HG03432 (cell line): ENCODE results near the gene CSTA.

Experiments
- ATAC-seq: cut with Tn5 transposase; IDR thresholded peaks from one replicate; pipeline ENCODE4 v1.9.1; 2021; ENCODE audit warnings: mild to moderate bottlenecking, moderate library complexity; ENCODE audit not compliant: unreplicated experiment

Gene CSTA

DNA sequence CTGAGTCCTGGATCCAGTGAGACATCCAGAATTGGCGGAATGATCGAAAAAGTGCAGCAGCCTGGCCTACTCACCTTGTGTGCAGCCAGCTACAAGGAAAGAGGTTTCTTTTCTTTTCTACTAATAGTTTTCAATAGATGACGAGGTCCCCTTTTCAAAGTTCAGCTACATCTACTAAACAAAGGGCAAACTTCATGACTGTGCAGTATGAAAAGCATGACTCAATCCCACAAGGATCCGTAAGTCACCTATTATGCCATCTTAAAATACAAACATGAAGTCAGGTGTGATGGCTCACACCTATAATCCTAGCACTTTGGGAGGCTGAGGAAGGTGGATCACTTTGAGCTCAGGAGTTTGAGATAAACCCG lies 41.3 kb downstream of the CSTA start:
- ATAC-seq: no peak

- no peak for ATAC-seq
Measured at GRCh38 chr3:122374034-122374433, 49.0 kb downstream of the CSTA start.

DNA sequence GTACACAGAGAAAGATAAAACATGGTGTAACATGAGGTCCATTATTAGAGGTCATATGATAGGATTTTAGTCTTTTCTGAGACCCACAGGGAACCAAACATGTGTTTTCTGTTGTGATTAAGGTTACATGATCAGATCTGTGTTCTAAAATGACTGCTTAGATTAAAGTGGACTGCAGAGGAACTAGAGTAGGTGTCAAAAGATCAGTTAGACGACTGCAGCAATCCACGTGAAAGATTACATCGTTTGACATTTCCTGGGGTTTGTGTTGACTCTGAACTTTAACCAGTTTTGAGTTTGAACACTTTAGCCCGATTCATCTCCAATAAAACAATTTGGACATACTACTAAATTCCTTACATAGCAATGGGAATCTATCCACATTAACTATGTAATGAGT lies 52.9 kb downstream of the CSTA start:
- no peak for ATAC-seq

DNA sequence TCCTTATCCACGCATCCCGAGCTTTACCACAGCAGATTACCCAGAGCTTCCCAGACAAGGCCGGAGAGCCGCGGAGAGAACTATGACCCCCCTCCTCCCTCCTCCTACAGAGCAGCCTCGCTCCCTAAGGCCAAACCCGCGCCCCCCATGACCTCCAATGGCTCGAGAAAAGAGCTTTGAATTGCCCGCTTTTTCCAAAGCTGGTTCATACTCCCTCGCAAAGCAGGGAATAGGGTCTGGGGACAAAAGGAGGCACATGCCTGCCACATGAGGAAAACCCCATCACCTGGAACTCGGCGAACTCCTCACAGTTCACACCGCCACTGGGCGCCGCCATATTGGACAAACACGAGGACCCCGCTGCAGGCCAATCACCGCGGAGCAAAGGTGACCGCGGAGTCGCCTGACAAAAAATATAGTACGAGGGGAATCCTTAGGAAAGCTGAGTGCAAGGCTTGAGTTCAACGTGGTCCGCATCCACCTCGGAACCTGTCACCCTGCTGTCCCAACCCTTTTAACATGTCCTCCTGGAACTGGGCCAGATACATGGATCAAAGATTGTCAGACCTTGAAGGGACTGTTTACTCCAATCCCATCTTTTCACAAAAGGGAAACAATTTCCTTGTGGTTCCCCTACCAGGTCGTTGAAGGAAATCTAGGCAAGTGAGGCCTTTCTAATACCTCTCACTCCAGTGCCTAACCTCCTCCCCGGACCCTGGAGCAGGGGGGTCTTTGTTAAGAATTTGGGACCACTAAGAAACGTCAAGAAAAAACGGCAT lies 58.0 kb downstream of the CSTA start, which contains the start of gene MIX23:
Gene MIX23 (minus strand): TSS at position 344 of the 779 bp plus-strand sequence. CDS start 7 bp downstream, at position 337.
- ATAC-seq: peak; percentile 47

DNA sequence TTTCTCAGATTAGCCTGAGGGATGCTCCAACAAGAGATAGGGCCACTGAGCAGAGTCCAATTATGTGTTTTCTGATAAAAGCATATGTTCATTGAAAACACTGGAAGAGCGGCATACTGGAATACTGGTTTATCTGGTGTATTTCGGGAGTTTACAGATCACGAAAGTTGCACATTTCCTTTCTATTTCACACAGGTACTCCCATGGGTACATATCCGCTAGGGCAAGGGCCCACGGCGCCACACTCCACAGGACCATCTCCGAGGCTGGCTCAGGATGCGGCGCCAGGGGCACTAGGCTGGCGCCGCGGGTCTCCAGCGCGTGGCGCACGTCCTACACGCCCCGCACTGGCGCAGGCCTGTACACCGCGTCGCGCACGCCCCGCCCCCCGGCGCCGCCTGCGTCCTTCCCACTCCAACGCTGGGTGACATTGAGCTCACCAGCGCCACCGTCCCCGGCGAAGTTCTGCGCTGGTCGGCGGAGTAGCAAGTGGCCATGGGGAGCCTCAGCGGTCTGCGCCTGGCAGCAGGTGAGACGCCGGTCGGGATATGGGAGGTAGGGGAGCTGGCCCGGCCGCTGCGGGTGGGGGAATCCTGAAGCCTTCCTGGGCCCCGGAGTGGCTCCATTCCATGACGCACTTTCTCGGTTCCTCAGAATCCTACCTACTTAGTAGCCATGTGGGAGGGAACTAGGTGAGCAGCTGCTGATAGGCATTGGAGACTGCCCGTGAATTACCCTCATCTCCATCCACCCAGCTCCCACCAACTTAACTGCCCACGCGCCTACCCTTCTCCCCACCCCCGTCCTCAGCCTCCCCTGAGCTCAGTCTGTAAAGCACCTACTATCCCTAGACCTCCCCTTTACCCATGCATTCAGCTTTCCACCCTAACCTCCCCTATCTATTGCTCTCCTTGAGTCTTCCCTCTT lies 59.0 kb downstream of the CSTA start, which contains the start of gene FAM162A:
Gene FAM162A (plus strand): TSS at position 412 of the 927 bp plus-strand sequence. CDS start 84 bp downstream, at position 496.
- ATAC-seq: peak; percentile 94

GRCh38 chr3:122387709-122388108 lies 62.7 kb downstream of the CSTA start:
- no peak for ATAC-seq

- ATAC-seq: no peak
Measured at GRCh38 chr3:122389197-122389596, 64.1 kb downstream of the CSTA start.

DNA sequence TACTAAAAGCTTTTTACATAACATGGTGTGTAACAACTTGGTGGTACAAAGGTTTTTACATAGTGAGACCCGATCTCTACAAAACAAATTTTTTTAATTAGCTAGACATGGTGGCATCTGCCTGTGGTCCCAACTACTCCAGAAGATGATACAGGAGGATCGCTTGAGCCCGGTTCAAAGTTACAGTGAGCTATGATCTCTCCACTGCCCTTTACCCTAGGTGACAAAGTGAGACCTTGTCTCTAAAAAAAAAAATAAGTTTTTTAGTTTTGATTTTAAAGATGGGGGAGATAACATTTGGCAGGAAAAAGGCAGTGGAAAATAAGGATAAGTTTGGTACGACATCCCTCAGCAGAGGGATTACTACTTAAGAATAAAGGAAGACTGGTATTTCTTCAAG lies 64.8 kb downstream of the CSTA start:
- ATAC-seq: no peak

DNA sequence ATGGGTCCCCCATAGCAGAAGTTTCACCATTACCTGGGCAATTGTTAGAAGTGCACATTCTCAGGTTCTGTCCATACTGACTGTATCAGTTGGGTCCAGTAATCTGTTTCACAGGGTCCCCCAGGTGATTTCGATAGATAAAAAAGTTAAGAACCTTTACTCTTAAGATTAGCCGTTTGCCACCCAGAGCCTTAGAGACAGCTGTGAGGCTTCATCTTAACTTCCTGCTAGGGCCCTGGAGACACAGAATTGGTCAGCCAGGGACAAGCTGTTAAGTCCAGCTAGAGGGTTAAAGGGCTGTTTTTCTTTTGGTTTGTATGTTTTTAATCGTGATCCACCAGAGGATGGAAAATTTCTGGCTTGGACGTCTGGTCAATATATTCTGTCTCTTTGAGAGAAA lies 65.6 kb downstream of the CSTA start:
- ATAC-seq: no peak
